ENCODE measurements around the gene HYAL1. TPM values are rescaled to one million over a fixed set of nuclear protein-coding genes. Genes with fewer than 3 reads are reported as not detected.

Gene HYAL1
- total and polyA plus RNA-seq, 9 donors = 0.86 to 2.5 (median 1.7) TPM

- H3K4me3 ChIP-seq (ENCODE audit: low read length) = no peak overlapping the region
- WGBS (ENCODE audit: insufficient coverage) = 50% methylated on average over 4 of the region's 5 CpGs
- H3K9me3 ChIP-seq (replicated peaks; ENCODE audit: control insufficient read depth, low read depth, low read length) = no peaks in the 10 kb centered on the region
- peaks cover 46% of the 10 kb centered on the region for H3K36me3 ChIP-seq (ENCODE audit: control insufficient read depth, insufficient read depth, low read length)
- peaks cover 56% of the 10 kb centered on the region for H3K4me1 ChIP-seq (ENCODE audit: control insufficient read depth, insufficient read depth, low read length)
- DNase-seq = no peak
- no peaks in the 10 kb centered on the region for H3K27me3 ChIP-seq (ENCODE audit: control insufficient read depth, insufficient read depth, low read length)
- H3K27ac ChIP-seq (ENCODE audit: low read length) = peak overlapping the region; percentile 89
Measured at GRCh38 chr3:50334339-50335075, 31.1 kb upstream of the HYAL1 start.

- WGBS (ENCODE audit: insufficient coverage) = 64% methylated on average over 3 of the region's 12 CpGs
Measured at GRCh38 chr3:50333744-50334328, 30.5 kb upstream of the HYAL1 start.

DNA sequence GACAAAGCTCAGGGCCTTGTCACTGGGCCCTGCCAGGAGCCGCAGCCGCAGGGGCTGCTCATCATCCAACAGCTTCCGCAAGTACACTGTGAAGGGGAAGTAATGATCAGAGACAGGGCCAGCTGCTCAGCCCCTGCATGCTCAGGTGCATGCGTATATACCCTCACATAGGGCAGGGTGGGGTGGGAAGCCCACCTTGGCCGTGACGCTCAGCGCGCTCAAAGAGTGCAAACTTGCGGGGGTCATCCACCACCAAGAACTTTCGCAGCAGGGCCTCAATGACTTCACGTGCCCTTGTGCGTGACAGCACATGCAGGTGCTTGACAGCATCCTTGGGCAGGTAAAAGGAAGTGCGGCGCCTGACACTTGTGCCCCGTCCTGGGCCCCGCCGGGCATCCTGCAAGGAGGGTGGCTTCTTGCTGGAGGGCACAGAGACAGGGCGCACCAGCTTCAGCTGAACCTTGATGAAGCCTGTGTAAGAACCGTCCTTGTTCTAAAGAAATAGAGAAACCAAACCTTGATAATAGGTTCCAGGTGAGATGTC is 28.1 kb upstream of the HYAL1 start:
- no peaks in the 10 kb centered on the region for H3K27me3 ChIP-seq (ENCODE audit: control insufficient read depth, insufficient read depth, low read length)
- H3K27ac ChIP-seq (ENCODE audit: low read length) = no peak overlapping the region
- no peak overlapping the region for H3K4me3 ChIP-seq (ENCODE audit: low read length)
- H3K9me3 ChIP-seq (replicated peaks; ENCODE audit: control insufficient read depth, low read depth, low read length) = no peaks in the 10 kb centered on the region
- WGBS (ENCODE audit: insufficient coverage) = 95% methylated on average over 14 of the region's 19 CpGs
- H3K36me3 ChIP-seq (ENCODE audit: control insufficient read depth, insufficient read depth, low read length) = peaks cover 49% of the 10 kb centered on the region
- peaks cover 48% of the 10 kb centered on the region for H3K4me1 ChIP-seq (ENCODE audit: control insufficient read depth, insufficient read depth, low read length)
- DNase-seq = no peak

More at GRCh38 chr3:50333744-50334328, 30.5 kb upstream of the HYAL1 start:
- no peaks in the 10 kb centered on the region for H3K27me3 ChIP-seq (ENCODE audit: control insufficient read depth, insufficient read depth, low read length)
- peak; percentile 86 for DNase-seq
- H3K9me3 ChIP-seq (replicated peaks; ENCODE audit: control insufficient read depth, low read depth, low read length) = no peaks in the 10 kb centered on the region
- H3K4me1 ChIP-seq (ENCODE audit: control insufficient read depth, insufficient read depth, low read length) = peaks cover 49% of the 10 kb centered on the region
- H3K27ac ChIP-seq (ENCODE audit: low read length) = peak overlapping the region; percentile 89
- H3K36me3 ChIP-seq (ENCODE audit: control insufficient read depth, insufficient read depth, low read length) = peaks cover 49% of the 10 kb centered on the region
- no peak overlapping the region for H3K4me3 ChIP-seq (ENCODE audit: low read length)

DNA sequence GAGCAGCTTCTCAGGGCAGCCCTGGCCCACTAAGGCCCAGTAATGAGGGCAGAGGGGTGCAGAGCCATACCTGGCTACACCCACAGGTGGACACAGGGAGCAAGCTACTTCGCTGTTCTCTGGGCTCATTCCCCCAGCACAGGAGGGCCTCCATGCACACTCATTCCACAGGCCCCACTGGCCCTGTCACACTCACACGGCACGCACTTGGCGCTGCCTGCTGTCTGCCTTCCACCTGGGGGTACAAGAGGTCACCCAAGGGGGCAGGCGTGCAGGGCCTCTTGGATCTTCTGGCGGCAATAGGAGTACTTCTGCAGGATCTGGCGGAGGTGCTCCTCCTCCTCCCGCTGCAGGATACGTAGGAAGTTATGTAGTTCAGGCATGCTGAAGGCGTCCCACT is 27.0 kb upstream of the HYAL1 start:
- Histone ChIP-seq H3K9me3 (replicated peaks; ENCODE audit: control insufficient read depth, low read depth, low read length) (no peaks in the 10 kb centered on the region), H3K4me1 (ENCODE audit: control insufficient read depth, insufficient read depth, low read length) (peaks cover 40% of the 10 kb centered on the region), H3K4me3 (ENCODE audit: low read length) (no peak overlapping the region), H3K27ac (ENCODE audit: low read length) (no peak overlapping the region), H3K36me3 (ENCODE audit: control insufficient read depth, insufficient read depth, low read length) (peaks cover 53% of the 10 kb centered on the region), H3K27me3 (ENCODE audit: control insufficient read depth, insufficient read depth, low read length) (no peaks in the 10 kb centered on the region)
- 91% methylated on average over 10 of the region's 10 CpGs for WGBS (ENCODE audit: insufficient coverage)
- no peak for DNase-seq

DNA sequence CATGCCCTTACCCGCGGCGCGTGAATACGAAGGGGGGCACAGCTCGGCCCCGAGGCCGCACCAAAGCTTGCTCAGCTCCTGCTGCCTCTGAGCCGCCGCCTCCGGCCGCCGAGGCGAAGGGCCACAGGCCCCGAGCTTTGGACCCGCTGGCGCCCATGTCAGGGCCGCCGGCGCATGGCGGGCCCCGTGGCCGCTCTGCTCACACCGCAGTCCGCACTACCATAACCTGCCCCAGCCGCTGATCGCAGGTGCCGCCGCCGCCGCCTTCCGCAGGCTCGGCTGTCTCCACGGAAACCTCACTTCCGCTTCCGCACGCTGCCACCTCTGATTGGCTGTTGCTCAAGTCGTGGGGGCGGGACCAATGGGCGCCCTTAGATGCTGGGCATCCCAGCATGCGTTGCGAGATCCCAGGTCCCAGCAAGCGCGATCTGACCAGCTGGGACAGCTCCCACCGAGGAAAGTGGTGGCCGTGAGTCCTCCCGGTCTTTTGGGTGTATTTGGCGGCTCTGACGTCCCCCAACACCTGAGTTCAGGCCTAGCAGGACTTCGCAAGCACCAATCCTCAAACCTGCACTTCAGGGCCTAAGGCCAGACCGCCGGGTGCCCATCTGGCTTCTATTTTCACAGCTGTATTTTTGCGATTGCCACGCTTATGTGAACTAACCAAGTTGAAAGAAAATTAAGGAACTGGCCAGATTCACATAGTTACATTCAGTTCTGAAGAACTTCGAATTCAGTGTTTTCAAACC is 24.7 kb upstream of the HYAL1 start, which contains the start of gene TUSC2:
TUSC2 (minus strand) TSS at position 281 of the 749 bp plus-strand sequence; CDS start at position 157, 124 bp downstream.
- H3K27me3 ChIP-seq (ENCODE audit: control insufficient read depth, insufficient read depth, low read length) = no peaks in the 10 kb centered on the region
- peaks cover 50% of the 10 kb centered on the region for H3K36me3 ChIP-seq (ENCODE audit: control insufficient read depth, insufficient read depth, low read length)
- peak within 1 kb of the TSS; percentile 86 for H3K27ac ChIP-seq (ENCODE audit: low read length)
- peak; percentile 98 for DNase-seq
- no peaks in the 10 kb centered on the region for H3K9me3 ChIP-seq (replicated peaks; ENCODE audit: control insufficient read depth, low read depth, low read length)
- under 1% methylated on average over 53 of the region's 55 CpGs for WGBS (ENCODE audit: insufficient coverage)
- H3K4me1 ChIP-seq (ENCODE audit: control insufficient read depth, insufficient read depth, low read length) = peaks cover 36% of the 10 kb centered on the region
- H3K4me3 ChIP-seq (ENCODE audit: low read length) = peak within 1 kb of the TSS; percentile 83

DNA sequence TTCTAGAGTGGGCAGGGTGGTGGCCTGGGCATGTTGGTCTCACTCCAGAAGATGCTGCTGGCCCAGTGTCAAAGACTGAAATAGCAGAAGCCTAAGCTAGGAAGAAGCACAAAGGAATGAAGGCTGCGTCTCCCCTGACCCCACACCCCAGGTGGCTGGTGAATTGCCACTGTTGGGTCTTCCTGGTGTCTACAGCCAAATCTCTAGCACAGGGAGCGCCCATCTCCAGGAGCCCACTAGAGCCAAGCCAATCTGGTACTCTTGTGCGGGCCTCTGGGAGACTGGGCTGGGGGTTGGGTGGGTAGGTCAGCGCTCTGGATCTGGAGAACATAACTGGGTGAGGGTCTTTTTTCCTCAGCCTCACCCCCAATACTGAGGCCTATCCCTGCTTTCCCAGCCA is 23.8 kb upstream of the HYAL1 start:
- Histone ChIP-seq H3K27me3 (ENCODE audit: control insufficient read depth, insufficient read depth, low read length) (no peaks in the 10 kb centered on the region), H3K27ac (ENCODE audit: low read length) (no peak overlapping the region), H3K36me3 (ENCODE audit: control insufficient read depth, insufficient read depth, low read length) (peaks cover 45% of the 10 kb centered on the region), H3K9me3 (replicated peaks; ENCODE audit: control insufficient read depth, low read depth, low read length) (no peaks in the 10 kb centered on the region), H3K4me1 (ENCODE audit: control insufficient read depth, insufficient read depth, low read length) (peaks cover 44% of the 10 kb centered on the region), H3K4me3 (ENCODE audit: low read length) (peak overlapping the region; percentile 83)
- WGBS (ENCODE audit: insufficient coverage) = 57% methylated on average over 1 of the region's 4 CpGs
- peak; percentile 25 for DNase-seq

DNA sequence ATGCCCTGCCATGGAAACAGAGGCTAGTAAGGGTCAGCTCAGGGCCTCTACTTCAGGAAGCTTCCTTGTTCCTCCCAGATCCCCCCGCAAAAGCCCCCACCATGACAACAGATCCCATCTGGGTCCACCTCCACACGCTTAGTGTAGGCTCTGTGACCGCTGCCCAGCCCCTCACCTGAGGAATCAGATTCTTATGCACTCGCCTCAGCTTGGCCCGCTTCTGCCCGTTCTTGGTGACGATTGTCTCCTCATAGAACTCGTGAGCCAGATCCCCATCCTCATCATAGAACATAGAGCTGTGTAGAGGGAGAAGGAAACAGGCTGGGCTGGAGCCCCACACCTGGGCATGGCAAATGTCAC is 22.8 kb upstream of the HYAL1 start:
- DNase-seq = peak; percentile 7
- Histone ChIP-seq H3K9me3 (replicated peaks; ENCODE audit: control insufficient read depth, low read depth, low read length) (no peaks in the 10 kb centered on the region), H3K4me1 (ENCODE audit: control insufficient read depth, insufficient read depth, low read length) (peaks cover 49% of the 10 kb centered on the region), H3K36me3 (ENCODE audit: control insufficient read depth, insufficient read depth, low read length) (peaks cover 35% of the 10 kb centered on the region), H3K27me3 (ENCODE audit: control insufficient read depth, insufficient read depth, low read length) (no peaks in the 10 kb centered on the region), H3K27ac (ENCODE audit: low read length) (no peak overlapping the region), H3K4me3 (ENCODE audit: low read length) (no peak overlapping the region)
- 100% methylated on average over 1 of the region's 8 CpGs for WGBS (ENCODE audit: insufficient coverage)

DNA sequence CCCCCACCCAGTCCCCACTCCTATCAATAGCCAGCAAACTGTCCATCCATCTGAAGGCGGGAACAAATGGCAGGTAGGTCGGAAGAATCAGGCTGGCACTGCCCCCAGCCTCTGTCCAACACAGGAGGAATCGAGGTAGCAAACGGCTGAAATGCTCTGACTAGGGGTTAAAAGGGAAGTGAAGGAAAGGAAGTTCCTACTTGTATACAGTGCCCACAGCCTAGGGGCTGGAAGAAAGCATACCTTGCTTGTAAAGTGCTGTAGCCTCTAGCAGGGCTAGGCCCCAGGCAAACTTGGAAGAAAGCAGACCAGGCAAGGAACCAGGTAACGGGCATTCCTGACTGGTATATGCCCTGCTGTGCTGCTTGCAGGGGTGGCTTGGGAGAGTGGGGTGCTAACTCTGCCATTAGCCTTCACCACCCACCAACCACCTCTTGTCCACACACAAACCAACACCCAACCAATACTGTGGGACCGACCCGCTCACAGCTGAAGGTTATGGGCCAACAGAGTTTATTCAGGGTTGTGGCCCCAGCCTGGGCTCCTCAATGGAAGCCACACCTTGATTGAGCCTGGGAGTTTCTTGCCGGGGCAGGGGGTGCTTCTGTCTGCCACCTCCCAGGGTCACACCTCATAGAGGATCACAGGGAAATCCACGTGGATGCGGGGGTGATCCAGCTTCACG is 22.3 kb upstream of the HYAL1 start:
- H3K36me3 ChIP-seq (ENCODE audit: control insufficient read depth, insufficient read depth, low read length) = peaks cover 30% of the 10 kb centered on the region
- H3K4me1 ChIP-seq (ENCODE audit: control insufficient read depth, insufficient read depth, low read length) = peaks cover 51% of the 10 kb centered on the region
- no peak overlapping the region for H3K4me3 ChIP-seq (ENCODE audit: low read length)
- no peak for DNase-seq
- H3K27ac ChIP-seq (ENCODE audit: low read length) = no peak overlapping the region
- H3K27me3 ChIP-seq (ENCODE audit: control insufficient read depth, insufficient read depth, low read length) = no peaks in the 10 kb centered on the region
- no peaks in the 10 kb centered on the region for H3K9me3 ChIP-seq (replicated peaks; ENCODE audit: control insufficient read depth, low read depth, low read length)
- 96% methylated on average over 5 of the region's 11 CpGs for WGBS (ENCODE audit: insufficient coverage)

DNA sequence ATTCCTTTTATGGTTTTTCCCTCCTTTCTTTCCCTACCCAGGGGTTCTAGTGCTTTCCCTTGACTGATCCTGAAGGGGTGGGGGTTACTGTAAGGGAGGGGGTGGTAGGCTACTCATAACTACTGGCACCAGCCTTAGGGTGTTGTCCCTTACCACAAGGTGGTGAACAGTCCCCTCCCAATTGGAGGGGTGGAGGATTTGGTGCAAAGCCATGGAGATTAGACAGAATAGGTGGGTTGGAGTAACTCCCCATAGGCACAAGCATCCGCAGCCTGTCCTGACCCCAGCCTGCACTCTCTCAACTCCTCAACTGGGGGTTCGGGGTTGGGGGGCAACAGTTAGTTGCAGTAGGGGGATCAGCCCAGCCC is 21.7 kb upstream of the HYAL1 start:
- WGBS (ENCODE audit: insufficient coverage) = no CpG with 5 or more reads among the region's 2 CpGs
- H3K9me3 ChIP-seq (replicated peaks; ENCODE audit: control insufficient read depth, low read depth, low read length) = no peaks in the 10 kb centered on the region
- DNase-seq = peak; percentile 13
- H3K4me3 ChIP-seq (ENCODE audit: low read length) = no peak overlapping the region
- peaks cover 56% of the 10 kb centered on the region for H3K4me1 ChIP-seq (ENCODE audit: control insufficient read depth, insufficient read depth, low read length)
- peaks cover 24% of the 10 kb centered on the region for H3K36me3 ChIP-seq (ENCODE audit: control insufficient read depth, insufficient read depth, low read length)
- no peaks in the 10 kb centered on the region for H3K27me3 ChIP-seq (ENCODE audit: control insufficient read depth, insufficient read depth, low read length)
- peak overlapping the region; percentile 96 for H3K27ac ChIP-seq (ENCODE audit: low read length)
